ENCODE results near the gene MSX2.

Gene MSX2

GRCh38 chr5:174718880-174719610, 5.3 kb upstream of the MSX2 start:
- no peak for DNase-seq

GRCh38 chr5:174719793-174720611, 4.4 kb upstream of the MSX2 start:
- DNase-seq = no peak

DNA sequence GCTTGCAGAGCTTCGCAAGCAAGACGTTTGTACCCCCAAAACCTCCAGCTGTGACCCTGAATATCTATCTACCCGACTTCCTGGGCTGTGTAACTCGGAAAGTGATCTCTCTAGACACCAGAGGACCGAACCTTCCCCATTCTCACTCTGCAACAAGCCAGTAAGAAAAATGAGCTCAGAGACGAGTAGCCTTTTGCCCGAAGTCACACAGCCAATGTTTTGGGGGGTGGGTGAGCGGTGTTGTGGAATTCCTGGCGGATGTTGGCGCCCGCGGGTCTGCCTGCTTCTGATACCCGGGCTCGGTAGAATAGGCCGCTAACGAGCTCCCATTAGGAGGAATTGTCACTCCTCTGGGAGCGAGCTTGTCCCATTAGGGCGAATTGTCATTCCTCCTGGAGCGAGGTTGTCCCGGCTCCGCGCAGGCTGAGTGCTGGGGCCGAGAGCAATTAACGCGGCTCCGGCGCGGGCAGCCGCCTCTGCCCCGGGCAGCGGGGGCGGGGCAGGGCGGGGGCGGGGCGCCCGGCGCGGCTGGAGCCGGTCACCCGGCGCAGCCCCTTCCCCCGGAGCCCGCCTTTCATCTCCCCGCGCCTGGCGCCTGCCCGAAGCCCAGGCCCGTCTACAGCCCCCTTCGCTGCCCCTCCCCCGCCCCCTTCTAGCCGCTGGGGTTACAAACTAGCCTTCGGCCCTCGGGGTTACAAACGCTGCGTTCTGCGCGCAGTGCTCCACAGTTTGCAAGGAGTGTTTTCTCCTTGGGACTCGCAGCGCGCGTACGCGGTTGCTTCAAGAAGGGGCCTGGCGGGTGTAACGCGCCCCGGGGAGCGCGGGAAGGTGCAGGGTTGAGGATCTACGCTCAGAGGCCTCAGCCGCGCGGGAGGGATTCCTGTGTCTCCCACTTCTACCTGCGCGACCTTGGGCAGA, 3.5 kb upstream of the MSX2 start:
- no peak for DNase-seq

GRCh38 chr5:174721530-174722432, 2.6 kb upstream of the MSX2 start:
- no peak for DNase-seq

DNA sequence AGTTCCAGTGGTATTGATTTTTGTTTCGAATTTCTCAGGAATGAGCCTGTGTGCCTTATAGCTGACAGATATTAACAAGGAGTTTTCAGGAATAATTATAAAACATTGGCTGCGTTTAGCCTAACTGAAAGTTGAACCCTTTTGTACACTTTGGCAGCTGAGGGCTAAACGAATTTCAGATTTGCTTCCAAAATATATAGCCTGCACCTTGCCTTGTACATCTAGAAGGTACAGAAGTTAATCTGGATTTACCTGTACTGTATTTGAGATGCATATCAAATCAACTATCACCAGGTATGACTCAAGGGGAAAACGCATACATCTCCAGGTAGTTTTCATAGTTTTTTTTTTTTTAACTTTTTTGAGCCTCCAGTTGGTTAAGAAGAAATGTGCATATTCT, 1.9 kb upstream of the MSX2 start:
- no peak for DNase-seq

DNA sequence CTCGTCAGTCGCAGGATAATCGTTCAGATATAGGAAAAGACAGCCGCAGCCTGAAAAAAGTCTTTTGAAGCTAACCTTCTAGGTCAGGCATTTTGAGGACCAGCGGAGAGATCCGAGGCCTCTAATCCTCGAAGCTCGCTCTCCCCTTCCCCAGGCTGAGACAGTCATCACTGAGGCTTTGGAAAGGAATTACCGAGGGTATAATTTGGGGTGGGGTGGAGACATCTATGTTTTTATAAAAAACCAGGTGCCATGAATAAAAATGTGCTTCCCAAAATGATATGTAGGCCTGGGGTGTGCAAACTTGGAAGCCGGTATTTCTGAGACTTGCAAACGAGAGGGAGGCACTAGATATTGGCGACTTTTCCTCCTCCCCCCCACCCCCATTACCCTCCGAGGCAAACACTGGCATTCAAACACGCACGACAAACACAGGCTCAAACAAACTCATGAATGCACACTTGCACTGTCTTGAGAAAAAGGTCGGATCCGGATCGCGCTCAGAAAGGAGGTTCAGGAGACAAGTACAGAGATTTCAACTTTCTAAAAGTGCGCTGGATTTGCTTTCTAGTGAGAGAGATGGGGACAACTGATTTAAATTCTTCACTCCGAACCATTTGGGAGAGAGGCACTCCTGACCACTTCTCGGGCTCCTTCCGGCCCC, 935 bp upstream of the MSX2 start:
- no peak for DNase-seq

DNA sequence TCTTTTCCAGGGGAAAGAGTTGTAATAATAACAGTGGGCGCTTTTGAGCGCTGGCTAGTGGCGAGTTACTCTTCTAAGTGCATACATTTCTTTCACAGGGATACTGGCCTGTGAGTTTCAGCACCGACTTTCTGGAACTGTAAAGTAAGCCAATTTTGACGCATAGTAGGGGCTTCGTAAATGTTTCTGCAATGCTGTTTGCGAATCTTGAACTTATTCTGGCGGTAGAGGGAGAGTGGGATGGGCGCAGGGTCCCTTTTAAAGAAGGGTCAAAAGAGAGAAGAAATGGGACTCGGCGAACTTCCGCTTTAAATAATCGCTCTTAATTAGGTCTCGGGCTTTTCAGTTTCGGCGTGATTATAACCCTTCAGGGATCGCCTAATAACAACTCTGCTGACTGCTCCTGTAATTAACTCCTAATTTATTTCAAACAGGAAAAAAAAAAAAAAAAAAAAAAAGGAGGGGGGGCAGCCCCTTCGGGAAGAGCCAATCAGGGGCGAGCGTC, 351 bp upstream of the MSX2 start:
- no peak for DNase-seq

DNA sequence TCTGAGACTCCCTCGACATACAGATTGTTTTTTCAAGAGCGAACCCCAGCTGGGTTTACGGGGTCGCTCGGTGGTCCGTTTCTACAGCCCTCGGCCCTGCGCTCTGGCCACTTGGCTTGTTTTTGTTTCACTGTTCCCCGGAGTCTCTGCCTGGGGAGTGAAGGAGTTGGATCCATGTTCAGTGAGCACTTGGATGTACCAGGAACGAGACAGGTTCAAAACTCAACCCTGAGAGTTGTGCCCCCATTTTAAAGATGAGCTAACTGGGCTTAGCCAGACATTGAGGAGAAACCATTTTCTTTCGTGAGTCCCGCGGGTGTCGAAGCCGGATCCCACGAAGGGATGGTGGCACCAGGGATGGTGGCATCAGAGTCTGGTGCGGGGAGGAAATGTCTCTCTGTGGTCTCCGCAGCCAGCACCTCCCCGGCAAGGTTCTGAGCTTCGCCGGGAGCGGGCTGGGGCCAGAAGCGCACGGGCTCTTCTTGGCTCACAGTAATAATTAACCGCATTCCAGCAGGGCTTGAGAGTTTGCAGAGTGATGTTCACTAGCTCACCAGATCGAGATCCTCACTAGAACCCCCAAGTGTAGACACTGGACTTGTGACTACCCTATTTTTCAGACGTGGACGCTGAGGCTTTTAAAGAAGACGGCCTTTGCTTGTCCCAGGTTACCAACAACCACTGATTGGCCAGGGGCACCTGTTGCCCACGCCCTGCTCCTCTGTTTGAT, 1.0 kb downstream of the MSX2 start:
- no peak for DNase-seq

DNA sequence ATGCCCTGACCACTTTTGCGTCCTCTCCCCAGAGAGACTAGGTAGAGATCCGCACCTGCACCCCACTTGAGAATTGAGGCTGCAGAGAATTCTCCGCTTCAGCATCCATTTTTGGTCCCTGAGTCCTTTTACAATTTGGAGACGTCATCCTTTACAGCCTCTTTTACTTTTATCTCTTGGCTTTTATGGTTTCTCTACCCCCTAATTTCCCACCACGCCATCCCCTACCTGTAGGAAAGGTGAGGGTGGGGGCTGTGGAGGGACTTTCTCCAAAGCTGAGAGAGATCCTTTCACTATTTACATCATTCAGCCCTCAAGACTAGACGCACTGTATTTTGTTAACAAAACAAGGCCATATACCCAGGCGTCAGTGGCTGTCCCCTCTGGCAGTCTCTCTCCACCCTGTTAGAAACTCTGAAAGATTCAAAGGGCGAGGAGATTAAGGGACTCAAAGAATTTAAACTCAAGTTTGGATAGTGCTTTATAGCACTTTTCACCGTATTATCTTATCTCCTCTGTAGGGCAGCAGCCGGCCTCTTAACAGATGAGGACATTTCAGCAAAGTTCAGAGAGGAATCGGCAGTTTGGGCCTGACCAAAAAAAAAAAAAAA, 1.7 kb downstream of the MSX2 start:
- no peak for DNase-seq

- DNase-seq = no peak
These were observed 2.8 kb downstream of the MSX2 start for GRCh38 chr5:174726916-174727793.

GRCh38 chr5:174727794-174728680, 3.7 kb downstream of the MSX2 start:
- no peak for DNase-seq

GRCh38 chr5:174729075-174729680, 4.8 kb downstream of the MSX2 start:
- no peak for DNase-seq

DNA sequence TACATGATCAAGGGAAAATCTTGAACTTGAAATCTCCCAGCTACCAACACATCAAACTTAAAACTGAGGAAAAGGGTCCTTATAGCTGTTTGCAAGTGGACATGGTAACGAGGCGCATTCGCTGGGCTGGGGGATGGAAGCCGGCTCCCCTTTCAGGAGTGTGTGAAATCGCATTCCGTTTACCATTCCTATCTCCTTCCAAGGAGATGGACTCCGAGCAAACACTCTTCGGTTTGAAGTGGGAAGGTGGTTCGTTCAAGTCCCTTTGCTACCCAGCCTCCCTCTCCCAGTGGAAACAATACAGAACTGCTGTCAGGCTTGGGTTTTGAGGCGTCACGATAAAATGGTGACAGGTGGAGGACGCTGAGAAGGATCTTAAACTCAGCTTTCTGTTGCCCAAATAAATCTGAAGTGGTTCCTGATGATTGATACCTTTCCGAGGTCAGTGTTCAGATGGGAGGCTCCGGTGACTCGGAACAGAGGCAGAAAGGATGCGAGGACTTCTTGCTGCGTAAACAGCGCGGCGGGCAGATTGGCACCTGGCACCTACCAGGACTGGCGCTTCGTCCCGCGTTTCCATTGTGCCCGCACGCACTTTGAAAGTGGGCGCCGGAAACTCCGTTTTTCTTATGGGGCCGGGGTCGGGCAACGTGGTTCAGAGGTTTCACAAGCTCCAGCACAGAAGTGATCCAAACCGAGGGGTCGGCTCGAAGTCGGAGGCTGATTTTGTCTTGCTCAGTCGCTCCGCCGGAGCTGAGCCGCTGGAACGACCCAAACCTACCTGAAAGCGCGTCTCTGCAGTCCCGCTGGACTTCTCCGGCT, 7.0 kb downstream of the MSX2 start:
- DNase-seq = no peak

- DNase-seq = no peak
These were observed 7.9 kb downstream of the MSX2 start for GRCh38 chr5:174732036-174733020.

DNA sequence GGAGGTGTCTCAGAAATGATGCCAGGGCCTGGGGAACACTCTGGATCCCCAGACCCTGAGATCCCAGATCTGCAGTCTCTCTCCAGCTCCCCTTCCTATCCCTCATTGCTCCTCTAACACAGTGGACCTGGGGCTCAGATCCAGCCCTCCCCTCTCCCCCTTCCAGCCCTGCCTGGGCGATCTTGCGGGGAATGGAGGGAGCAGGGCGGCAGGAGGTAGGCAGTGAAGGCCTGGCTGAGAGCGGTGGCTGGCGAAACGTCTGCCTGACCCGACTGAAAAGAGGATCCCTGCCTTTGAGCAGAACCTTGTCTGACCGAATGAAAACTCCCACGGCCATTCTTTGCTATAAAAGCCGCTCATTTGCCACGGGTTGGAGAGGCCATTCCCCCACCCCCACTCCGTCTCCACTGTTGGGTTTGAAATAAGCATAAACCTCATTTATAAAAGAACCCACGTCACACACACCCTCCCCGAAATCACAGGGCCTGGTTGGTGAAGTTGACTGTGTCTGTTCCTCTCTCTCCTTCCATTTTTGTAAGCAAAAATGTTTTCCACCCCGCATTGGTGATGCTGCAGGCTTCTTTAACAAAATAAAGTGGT, 8.8 kb downstream of the MSX2 start:
- DNase-seq = no peak

All from T-helper 2 cell (primary cell).